G401 (cell line): Measurements from ENCODE around the gene ADGRL3. TPM values are rescaled to one million over a fixed set of nuclear protein-coding genes. Genes with fewer than 3 reads are reported as not detected.
A peak's percentile ranks its signal among the peaks of the same experiment; 100 is the strongest.
"Not testable (repeated sequence)": the region's sequence is repeated elsewhere in the genome, so short reads cannot be mapped to it uniquely, and the experiment has no call there.

Experiments
- DNase-seq: peaks from one replicate; pipeline ENCODE4 v3.0.0-alpha.2; 2015; ENCODE audit warnings: low spot score
- in situ Hi-C: cut with HindIII; loops from 2 replicates; pipeline ENCODE4 v1.10.0; 2016; ENCODE audit warnings: low sequenced_read_pairs, mixed read lengths
- total RNA-seq: library from RNA; depleted of rRNA; stranded (reverse); fragments of >200 nt; shearing (Covaris generic); gene quantifications from 2 replicates; pipeline ENCODE4 v1.2.3, GENCODE V29; 2014

ADGRL3 gene
- total RNA-seq, 1 experiment from 2014 or later = not detected

DNA sequence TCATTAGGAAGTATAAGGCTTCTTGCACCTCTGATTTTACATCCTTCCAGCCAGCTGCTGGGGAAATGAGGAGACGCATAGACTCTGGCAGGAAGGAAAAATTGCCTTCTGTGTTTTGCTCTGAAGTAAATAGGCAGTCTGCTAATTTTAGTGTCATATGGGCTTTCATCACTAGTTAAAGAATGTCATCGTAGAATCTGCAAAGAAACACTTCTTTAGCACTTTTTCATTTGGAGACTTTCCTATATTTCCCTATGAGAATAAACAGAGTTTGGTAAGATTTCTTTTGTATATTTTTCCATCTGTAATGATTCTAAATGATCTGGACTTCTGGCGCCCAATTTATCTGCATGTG is 3.3 kb downstream of the ADGRL3 start:
- in situ Hi-C loops = no loop called here
- DNase-seq = no peak

DNA sequence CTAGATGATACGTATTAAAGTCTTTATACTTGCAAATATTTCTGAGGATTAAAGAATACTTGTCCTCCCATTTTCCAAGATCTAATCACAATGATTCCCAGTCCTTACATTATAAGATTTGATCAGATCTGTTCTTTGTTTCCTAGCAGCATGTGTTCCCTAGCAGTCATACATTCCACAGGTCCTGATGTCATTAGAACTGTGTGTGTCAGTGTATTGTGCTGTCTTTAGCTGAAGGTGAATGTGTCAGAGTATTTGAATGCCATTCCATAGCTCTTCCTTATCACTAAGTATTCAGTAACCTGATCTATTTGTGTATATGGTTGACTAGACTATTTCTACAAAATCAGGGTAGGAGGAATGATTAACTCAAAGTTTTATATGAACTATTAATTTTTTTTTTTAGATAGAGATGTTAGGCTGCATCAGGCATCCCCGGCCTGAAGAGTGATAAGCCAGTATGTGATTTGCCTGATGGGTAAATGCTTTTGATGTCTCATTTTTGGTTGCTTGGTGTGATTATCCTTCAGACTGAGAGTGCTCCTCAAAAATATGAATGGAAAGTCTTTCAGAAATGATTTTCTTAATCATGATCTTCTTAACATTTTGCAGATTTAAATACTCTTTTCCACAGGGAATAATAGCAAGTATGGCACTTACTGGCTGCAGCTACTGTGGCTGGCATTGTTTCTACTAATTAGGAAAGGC is 4.4 kb downstream of the ADGRL3 start:
- in situ Hi-C loops = no loop called here
- DNase-seq = peak; percentile 54

DNA sequence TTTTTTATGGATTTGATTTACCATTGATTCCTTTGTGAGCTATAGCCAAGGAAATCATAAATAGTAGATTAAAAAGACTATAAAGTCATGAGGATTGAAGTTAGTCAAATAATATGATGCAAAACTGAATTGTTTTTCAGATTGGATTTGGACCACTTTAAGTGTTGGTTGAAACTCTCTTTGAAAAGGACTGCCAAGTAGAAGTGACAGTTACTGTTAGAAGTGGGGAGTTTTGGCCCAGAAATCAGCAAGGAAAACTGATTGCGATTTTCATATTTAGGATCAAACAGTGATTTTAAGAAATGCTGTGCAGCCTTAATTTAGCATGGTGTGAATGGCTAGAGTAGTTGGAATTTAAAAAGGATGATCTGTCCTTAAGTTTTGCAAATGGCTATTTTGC is 4.9 kb downstream of the ADGRL3 start:
- in situ Hi-C loops = no loop called here
- no peak for DNase-seq

DNA sequence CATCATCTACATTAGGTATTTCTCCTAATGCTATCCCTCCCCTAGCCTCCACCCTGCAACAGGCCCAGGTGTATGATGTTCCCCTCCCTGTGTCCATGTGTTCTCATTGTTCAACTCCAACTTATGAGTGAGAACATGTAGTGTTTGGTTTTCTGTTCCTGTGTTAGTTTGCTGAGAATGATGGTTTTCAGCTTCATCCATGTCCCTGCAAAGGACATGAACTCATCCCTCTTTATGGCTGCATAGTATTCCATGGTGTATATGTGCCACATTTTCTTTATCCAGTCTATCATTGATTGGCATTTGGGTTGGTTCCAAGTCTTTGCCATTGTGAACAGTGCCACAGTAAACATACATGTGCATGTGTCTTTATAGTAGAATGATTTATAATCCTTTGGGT is 7.0 kb downstream of the ADGRL3 start:
- DNase-seq, in situ Hi-C loops: not testable (repeated sequence)

DNA sequence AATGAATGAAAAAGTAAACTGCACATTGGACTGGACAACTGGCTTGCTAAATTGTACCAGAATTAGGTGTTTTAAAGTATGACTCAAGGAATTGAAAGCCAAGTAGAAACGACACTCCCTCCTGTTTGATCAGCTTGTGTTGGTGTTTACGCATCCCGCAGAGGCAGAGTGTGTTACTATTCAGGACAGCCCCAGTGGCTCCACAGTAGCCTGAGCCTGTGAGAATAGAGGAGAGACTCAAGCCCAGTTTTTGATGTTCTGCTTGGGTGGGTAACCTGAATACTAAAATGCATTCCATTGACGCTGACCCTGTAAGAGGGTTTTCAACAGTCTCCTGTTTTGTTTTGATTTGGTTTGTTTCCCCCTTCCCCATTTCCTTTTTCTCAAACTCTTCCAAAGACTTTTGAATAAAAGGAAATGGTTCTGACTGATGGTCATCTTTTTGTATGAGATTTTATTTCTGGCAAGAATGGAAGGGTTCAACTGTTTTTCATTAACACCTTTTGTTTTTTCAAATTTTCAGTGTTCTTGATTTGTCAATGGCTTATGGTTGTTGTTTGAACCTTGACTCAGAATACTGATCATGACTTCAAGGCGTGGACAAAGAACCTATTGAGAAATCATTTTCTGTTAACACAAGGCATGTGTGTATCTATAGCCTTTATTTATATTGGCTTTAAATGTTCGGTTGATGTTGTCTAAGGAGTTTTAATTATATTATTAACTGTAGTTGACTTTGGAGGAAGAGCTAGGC is 10.2 kb downstream of the ADGRL3 start:
- peak; percentile 63 for DNase-seq
- in situ Hi-C loops = no loop called here

DNA sequence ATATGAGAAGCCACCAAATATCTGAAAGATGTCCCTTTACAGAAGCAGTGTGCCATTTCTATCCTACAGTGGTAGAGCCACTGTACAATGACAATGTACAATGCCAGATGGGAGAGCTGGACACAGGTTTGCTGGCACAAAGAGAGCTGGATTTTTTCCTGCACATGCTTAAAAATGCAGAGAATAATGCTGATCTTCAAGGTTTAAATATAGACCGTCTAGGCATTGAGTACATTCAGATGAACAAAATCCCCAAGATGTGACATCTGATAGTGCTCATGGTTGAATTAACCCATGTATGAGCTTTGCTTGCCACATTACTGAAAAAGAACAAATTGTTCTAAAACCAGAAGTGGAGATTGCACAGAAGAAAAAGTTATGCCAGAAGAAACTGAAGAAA is 11.7 kb downstream of the ADGRL3 start:
- in situ Hi-C loops = no loop called here
- DNase-seq = peak; percentile 67

DNA sequence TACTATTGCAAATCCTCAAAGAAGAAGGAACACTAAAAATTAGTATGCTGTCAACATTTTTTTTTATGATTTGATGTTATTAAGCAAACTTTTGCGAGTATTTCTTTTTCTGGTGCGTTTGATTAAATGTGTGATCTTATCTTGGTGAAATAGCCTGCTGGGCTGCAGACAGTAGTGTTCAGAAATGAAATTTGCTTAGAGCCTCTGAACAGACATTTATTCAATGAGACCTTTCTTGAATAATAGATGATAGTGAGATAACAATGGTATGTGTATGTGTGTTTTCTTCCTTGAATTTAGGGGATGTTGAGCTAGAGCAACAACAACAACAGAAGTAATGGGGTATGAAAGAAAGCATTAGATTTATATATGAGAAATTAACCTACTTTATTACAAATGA is 12.7 kb downstream of the ADGRL3 start:
- in situ Hi-C loops = no loop called here
- DNase-seq = no peak

DNA sequence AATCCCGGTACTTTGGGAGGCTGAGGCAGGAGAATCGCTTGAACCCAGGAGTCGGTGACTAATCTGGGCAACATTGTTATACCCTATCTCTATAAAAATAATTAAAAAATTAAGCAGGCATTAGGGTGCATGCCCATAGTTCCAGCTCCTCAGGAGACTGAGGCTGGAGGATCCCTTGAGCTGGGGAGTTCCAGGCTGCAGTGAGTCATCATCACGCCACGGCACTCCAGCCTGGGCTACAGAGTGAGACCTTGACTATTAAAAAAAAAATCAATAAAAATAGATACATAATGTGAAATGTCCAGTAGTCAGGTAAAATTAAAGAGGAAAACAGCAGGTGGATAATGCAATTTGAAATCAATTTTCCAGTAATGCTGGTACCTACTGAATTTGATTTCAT is 14.6 kb downstream of the ADGRL3 start:
- DNase-seq = no peak
- in situ Hi-C loops = no loop called here

DNA sequence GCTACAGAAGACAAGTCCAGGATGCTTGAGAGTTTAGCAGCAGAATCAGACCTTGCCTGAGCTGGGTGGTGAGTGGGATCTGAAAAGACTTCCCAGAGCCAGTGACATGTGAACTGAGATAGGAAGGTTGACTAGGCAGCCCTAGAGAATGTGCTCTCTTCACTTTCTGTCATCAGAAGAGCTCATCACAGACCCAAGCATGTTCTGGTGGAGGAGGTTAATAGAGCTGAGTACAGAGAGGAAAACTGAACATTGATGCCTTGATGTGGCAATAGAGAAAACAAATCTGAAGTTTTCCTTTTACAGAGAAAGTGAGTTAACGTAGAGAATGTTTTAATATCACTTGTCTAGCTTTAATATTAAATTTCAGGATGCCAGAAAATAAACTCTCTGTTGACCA is 17.1 kb downstream of the ADGRL3 start:
- in situ Hi-C loops = no loop called here
- no peak for DNase-seq

DNA sequence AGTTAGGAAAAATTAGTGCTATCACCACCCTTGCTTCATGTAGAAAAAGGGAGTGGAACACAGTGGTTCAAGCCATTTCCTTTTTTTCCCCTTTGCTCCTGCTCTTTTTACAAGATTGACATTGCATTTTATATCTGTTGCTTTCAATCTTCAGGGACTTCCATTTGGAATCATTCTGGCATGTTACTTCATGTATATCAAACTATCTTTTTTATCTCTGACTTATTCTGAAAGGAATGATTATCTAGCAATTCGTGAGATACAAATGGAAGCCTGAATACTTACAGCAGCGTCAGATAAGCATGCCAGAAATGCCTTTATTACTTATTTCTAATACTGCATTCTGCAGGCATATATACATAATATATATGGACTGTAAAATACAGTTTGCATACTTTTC is 20.4 kb downstream of the ADGRL3 start:
- in situ Hi-C loops = no loop called here
- DNase-seq = no peak

DNA sequence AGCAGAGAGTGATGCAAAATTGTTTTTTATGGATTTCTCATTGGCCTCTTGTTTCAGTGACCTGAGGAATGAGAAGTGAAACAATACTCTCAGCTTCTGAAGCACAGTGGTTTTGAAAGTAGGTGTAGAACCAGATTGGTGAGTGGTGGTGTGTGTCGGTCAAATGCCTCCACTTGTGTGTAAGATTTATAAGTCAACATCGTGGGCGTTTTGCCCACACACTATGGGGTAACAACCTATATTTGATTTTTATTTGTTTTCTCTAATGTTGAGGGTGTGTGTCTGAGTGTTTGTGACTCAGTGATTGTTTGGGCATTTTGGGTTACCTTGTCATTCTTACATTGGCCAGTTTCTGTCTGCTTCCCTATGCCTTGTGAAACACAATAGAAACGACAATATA is 23.3 kb downstream of the ADGRL3 start:
- in situ Hi-C loops = no loop called here
- no peak for DNase-seq

DNA sequence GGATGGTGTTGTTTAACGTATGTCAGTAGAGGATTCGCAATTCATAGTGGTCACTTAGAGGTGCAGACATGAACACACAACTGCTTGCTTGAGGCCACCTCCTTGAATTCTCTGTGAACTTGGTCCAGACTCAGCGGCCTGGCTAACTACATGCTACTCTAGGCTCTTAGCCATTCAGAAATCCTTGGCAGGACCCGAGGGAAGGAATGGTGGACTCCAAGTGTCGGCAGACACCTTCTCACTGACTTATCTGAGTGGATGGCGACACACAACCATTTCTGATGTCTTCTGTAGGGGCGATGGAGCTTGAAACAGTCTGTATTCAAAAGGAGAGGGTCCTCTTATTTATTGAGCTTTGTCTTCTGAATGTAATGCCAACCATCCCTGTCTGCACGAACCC is 24.4 kb downstream of the ADGRL3 start:
- in situ Hi-C loops = no loop called here
- no peak for DNase-seq

DNA sequence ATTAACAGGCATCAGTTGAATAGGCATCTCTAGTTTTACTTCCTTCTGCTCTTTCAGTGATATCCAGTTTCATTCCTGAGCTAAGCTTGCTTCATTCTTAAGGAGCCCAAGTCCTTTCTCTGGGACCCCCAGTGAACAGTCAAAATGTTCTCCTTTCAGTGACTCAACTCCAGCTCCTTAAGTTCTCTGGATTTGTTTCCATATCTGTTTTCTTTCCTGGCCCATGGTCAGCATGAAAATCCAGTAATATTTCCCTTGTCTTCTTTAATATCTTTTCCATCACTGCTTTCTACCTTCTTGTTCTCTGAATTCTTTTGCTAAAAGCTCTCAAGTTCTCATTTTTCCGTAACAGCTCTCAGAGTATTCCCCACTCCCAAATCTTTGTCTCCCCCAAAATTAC is 25.5 kb downstream of the ADGRL3 start:
- in situ Hi-C loops = no loop called here
- DNase-seq = no peak

DNA sequence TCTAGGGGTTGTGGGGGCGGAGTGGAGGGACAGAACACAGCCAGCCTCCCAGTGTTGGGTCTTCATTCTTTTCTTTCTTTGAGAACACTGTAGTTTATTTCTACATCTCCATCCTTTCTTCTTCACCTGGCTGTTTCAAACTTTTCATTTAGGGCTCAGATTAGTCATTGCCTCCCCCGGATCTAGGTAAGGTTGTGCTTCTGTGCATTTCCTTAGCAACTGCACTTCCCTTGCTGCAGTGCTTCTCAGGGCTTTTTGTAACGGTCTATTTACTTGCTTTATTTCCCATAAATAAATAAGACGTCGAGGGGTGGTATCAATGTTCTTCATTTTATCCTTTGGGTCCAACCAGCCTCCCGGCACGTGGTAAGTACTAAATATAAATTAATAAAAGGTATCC is 31.3 kb downstream of the ADGRL3 start:
- DNase-seq = no peak
- in situ Hi-C loops = no loop called here

DNA sequence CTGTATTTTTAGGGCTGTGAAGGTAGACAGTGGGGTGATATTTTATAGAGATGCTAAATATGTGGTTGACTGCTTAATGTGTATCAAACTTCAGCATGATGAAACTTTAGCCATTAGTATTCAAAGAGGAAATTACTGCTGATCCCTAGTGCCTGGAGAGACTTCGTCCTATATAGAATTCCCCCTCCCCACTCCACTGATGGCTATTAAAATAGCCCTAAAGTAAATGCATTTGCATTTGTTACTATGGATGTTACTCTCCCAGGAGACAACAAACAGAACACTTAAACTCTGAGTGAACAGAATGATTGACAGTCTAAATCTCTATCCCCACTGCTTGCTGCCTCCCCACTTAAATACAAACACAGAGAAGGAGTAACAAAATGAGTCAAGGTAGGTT is 39.1 kb downstream of the ADGRL3 start:
- in situ Hi-C loops = no loop called here

DNA sequence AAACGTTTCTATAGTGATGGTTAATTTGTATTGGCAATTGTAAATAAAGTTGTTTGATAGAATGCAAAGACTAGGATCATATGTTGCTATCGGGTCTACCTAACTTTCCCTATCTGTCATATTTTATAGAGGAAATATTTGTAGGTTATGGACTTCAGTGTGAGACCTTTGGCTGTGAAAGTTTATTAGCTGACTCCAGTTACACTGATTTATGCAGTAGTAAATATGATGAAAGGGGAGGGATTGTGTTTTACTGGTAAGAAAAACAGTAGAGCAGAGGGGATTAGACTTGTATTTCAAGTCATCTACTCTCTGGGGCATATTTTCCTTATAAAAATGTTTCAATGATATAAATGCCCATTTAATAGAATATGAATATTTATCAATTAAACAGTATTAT is 43.8 kb downstream of the ADGRL3 start:
- no peak for DNase-seq
- in situ Hi-C loops = no loop called here

More for the DNA sequence above, 39.1 kb downstream of the ADGRL3 start:
- no peak for DNase-seq

DNA sequence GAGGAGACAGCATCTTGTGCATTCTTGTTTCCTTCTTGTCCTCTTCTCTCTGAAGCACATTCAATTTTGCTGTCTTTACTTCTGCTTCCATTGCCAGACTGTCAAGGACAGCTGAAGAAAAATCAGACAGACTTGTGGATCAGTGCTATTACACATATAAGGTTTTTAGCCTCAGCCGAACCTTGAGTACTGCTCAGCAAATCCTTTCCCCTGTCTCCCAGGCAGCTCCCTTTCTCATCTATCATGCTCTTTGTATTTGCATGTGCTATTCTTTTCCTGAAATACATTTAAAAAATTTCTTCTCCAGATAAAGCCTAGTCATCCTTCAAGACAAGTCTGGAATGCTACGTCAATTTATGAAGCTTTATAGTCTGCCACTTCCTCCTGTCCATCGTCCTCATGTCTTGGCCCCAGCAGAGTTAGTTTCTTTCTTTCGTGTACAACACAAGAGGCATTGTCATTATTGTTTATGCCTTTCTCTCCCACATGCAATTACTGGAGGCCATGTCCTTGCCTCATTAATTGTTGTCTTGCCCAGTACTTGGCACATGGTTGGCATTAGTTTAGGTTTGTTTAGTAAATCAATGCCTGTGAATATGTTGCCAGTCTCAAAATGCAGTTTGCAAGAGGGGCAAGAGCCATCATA is 45.1 kb downstream of the ADGRL3 start:
- DNase-seq = no peak
- in situ Hi-C loops = no loop called here

DNA sequence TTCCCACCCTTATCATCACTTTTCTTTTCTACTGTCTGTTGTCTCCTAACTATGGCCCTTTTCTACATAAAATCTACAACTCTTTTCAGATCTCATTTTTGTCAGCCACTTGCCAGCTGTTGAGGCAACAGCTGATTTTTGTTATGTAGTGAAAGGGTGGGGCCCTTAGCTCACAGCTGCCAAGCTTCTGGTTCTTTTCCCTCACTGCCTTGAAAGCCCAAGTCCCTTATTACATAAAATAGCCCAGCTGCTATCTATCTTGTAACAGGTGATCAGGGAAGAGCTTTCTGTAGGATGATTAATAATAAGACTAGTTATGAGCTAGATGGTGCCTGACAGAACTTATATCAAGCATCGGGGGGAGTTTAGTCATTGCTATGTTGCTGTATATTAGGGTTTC is 45.9 kb downstream of the ADGRL3 start:
- in situ Hi-C loops = no loop called here
- DNase-seq = no peak

DNA sequence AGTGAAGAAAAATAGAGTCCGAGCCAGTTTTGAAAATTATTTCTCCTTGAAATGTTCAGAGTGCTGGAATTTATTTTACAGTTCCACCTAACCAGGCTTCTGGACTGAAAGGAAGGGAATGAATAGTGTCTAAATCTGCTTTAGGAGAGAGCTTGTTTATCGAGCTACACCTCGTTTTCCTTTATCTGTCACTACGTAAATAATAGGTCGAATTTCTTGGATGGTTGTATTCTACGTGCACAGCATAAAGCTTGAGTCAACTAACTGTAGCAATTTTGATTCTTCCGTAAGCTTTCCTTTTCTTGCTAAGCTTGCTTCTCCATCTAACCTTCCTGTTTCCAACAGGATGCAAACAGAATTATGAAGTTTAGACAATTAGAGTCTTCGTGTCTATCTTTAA is 48.6 kb downstream of the ADGRL3 start:
- DNase-seq = no peak
- in situ Hi-C loops = no loop called here

DNA sequence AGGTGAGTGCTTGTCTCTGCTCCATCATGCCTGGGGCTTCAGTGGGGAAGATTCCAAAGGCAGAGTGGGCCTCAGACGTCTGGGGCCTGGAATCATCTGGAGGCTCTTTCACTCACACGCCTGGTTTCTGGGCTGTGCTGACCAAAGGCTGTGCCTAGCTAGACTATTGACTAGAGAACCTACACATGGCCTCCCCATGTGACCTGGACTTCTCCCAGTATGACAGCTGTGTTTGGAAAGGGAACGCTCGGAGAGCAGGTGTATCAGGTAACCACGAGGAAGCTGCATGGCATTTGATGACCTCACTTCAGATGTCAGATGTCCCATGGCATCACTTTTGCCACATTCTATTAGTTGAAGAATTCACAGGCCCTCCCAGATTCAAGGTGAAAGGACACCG is 51.0 kb downstream of the ADGRL3 start:
- DNase-seq = peak; percentile 27
- in situ Hi-C loops = no loop called here

DNA sequence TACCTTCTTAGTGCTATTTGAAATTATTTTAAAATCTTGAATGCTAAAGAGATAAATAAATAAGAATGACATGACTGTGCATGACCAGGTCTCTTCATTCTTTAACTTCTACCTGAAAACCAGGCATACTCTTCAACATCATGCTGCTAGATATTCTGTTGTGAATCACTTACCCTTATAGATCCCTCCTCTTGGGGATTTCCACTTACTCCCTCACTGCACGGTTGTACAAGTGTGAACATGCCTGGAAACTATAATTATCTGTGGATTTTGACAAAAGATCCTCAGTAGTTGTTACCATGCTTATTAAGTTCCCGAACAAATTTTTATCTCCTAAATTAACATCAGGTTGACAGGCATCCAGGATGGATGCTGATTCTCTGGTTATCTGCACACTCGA is 54.3 kb downstream of the ADGRL3 start:
- in situ Hi-C loops = no loop called here
- DNase-seq = no peak
